HG03378 (cell line): ENCODE measurements around the gene EEIG1.
A peak's percentile ranks its signal among the peaks of the same experiment; 100 is the strongest.
"Not testable (repeated sequence)": the region's sequence is repeated elsewhere in the genome, so short reads cannot be mapped to it uniquely, and the experiment has no call there.

Experiments
- ATAC-seq: cut with Tn5 transposase; IDR thresholded peaks from one replicate; pipeline ENCODE4 v1.9.1; 2021; ENCODE audit warnings: mild to moderate bottlenecking, moderate library complexity; ENCODE audit not compliant: unreplicated experiment

The EEIG1 gene

DNA sequence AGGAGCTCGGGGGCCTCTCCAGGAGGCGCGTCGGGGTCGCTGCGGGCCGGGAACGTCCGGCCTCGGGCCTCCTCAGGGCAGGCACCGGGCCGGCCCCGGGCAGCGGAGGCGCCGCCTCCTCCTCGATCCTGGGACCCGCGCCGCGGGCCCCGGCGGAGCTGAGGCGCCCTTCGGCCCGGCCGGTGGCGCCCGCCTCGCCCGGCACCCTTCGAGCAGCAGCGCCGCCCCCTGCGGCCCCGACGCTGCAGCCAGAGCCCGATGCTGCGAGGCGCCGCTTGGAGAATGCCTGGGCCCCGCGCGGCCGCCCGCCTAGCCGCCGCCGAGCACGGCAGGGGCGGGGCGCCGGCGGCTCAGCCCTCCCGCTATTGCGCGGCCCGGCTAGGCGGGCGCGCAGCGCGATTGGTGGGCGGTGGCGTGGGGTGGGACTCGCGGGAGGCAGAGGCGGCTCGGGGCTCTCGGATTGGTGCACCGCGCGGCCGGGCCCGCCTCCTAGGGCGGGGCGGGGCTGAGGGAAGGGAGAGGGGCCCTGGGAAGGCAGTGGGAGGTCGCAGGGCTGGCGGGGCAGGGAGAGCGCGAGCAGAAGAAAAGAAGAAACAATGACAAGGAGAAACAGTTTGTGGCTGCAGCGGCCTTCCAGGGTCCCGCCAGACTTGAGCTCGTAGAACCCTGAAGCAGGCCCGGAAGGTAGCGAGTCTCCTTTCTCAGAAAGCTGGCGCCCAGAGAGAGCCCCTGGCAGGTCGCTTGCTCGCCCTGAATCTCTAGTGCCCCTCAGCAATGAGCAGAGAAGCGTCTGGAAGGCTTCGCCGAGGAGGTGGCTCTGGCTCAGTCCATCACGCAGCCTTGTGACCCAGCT, at the start of gene EEIG1:
EEIG1 (minus strand) TSS at position 284 of the 853 bp plus-strand sequence. CDS start 852 bp downstream, outside the sequence.
- ATAC-seq = no peak

DNA sequence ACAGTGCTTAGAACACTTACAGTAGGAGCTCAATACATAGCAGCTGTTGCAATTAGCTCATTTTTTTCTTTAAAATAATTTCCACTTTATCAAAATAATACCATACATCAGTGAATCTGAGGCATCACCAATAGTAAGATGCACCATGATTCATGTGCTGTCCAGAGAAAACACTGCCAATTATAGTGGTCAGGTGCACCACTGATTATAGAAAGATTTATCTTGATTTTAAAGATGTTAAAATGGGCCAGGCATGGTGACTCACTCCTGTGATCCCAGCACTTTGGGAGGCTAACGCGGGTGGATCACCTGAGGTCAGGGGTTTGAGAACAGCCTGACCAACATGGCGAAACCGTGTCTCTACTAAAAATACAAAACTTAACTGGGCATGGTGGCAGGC, 46.9 kb upstream of the EEIG1 start:
- ATAC-seq = no peak

DNA sequence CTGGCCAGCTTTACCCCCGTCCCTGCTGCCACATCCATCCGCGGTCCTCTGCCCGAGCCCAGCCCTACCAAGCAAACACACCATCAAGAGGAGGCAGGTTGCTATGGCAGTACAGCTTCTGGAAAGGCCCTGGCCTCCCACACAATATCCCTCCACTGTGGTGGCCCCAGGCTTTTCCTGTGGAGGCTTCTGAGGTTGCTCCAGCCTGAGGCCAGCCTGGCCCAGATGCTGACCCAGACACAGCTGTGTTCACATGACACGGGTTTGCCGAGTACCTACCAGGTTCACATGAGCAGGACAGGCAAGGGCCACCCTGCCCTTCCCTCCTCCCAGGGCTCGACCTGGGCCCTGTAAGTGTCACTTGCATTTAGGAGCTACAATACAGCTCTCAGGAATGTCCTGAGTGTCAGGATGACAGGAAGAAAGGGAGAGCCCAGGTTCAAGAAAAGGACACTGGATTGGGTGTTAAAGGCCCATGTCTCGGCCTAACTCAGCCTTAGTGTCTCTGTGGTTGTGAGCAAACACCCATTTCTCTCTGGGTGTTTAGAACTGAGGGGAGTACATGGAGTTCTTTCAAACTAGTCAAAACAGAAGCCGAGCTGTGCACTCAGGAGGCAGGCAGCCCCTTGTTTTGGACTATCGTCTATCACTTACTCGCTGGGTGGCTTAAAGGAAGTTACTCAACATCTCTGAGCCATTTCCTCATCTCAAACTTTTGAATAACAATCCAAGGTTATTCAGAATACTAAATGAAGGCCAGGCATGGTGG, 46.2 kb upstream of the EEIG1 start:
- peak; percentile 13 for ATAC-seq

DNA sequence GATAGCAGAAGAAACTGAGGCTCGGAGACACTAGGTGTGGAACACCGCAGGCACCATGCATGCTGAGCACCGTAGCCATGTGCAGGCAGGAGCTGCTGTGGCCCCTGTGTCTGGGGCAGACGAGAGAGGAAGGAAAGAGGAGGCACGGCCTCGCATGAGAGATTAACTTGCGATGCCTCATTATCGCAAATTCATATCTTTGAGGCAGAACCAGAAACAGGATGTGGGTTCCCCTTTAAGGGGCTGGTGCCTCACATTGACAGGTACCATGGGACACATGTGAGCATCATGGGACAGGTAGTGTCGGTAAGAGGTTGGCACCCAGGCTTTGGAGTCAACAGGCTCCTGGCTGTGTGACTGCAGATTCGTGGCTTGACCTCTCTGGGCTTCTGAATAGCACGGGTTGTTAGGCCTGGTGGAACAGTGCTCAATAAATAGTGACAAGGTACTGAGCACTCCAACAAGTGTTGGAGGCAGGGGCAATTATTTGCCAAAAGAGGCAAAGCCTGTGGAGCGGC, 45.5 kb upstream of the EEIG1 start:
- ATAC-seq = peak; percentile 42

DNA sequence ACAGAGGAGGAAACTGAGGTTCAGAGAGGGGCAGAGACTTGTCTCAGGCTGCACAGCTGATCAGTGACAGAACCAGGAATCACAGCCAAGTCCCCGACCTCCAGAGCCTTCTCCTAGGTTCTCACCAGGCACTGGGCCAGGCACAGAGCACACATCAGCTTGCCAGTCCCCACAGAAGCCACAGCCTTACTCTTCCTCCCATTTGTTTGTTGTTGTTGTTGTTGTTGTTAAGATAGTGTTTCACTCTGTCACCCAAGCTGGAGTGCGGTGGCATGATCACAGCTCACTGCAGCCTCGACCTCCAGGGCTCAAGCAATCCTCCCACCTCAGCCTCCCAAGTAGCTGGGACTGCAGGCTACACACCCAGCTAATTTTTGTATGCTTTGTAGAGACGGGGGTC, 44.9 kb upstream of the EEIG1 start:
- ATAC-seq = no peak

DNA sequence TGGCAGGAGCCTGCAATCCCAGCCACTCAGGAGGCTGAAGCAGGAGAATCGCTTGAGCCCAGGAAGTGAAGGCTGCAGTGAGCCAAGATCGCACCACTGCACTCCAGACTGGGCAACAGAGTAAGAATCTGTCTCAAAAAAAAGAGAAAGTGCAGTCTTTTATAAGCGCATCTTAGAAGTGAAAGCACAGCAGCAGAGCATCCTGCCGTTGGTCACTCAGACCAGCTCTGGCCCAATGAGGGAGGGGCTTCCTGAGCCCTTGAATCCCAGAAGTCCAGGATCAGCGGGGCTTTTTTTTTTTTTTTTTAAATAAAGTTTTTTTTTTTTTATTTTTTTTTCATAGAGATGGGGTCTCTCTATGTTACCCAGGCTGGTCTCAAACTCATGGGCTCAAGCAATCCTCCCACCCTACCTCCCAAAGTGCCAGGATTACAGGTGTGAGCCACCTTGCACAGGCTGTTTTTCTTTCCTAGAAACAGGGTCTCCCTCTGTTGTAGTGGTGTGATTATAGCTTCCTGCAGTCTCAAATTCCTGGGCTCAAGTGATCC, 44.0 kb upstream of the EEIG1 start:
- ATAC-seq = no peak

DNA sequence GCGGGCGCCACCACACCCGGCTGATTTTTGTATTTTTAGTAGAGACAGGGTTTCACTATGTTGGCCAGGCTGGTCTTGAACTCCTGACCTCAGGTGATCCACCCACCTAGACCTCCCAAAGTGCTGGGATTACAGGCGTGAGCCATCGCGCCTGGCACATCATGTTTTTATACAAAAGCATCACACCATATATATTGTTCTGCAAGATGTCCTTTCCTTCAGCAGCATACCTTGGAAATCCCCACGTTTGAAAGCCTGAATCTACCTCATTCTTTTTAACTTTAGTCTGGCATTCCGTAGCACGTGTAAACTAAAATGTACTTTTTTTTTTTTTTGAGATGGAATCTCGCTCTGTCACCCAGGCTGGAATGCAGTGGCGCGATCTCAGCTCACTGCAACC, 42.9 kb upstream of the EEIG1 start:
- ATAC-seq = not testable (repeated sequence)

DNA sequence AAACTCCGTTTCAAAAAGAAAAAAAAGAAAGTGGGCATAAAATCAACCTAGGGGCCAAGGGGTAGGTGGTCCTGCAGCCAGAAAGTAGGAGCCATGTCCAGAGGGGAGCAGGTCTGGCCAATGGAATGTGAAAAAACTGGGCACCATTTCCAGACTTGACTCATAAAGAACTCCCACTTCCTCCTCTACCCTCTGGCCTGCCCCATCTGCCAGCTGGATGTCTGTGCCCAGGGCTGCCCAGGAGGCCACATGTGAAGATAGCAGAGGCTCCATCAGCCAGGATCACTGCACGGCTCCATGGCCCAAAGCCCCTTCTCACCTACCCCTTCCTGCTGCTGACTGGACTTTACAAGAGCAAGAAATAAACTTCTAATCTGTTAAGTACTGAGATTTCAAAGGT, 42.1 kb upstream of the EEIG1 start:
- ATAC-seq = no peak

DNA sequence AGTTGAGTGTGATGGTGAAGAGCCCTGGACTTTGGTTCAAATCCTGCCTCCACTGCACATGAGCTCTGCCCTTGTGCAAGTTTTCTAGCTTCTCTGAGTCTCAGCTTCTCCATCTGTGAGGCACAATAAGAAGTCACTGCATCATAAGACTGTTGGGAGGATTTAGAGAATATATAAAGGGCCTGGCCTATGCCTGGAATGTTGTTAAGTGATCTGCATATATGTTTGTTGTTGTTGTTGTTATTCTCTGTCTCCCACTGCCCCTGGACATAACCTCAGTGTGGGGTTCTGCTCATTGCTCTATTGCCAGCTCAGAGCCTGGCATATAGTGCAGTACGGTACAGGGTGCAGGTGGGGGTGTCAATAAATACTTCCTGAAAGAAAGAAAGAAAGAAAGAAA, 40.3 kb upstream of the EEIG1 start:
- no peak for ATAC-seq

DNA sequence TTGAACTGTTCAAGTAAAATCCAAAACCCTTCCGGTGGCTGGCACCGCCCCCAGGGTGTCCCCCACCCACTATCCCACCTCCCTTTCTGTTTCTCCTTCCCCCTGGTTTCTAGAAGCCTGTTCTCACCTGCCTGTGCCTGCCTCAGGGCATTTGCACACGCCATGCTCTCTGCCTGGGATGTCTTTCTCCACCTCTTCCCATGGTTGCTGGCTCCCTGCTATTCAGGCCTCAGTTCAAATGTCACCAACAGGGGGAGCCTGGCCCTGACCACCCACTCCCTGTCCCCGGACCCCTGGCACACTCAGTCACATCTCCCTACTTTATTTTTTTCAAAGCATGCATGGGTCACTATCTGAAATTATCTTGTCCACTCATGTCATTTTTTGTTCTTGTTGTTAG, 39.9 kb upstream of the EEIG1 start:
- no peak for ATAC-seq

DNA sequence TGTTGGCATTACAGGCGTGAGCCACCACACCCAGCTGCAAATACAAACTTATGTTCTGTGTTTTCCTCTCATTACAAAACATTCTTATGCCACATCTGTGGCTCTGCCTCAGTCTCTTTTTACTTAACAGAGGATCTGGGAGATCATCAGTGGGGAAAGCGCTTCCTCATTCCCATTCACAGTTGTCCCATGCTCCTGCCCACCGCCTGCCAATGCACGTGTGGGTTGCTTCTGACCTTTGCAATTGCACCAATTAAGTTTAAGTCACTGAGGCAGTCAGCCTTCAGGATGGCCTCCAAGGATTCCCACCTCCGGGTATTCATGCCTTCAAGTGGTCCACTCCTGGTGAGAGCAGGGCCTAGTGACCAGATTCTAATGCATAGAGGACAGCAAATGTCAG, 34.9 kb upstream of the EEIG1 start:
- ATAC-seq = no peak

DNA sequence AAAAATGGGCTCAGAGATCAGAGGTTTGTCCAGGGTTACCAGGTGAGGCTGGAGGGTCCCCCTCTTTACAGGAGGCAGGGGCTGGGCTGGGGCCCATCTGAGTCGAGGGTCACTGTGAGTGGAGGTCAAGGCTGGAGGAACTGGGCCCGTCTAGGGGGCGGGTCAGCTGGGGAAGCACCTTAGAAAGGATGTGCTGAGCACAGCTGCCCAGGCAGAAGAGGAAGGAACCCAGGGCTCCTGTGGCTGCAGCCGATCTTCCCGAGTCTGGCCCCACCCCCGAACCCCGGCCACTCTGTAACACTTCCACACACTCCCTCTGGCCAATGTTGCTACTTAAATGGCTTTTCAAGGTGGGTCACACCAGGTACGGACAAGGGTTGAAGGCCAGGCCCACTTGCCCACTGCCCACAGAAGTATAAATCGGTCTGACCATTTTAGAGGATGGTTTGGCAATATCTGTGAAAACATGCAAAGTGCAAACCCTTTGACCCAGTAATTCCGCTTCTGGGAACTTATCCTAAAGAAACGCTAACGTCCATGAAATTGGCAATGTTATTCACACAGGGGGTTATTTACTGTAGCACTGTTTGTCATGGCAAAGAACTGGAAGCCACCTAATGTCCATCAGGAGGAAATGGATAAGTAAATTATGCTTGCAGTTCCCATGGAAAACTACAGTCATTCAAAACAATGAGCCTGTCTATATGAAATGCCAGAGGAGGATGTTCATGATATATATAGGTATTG, 30.5 kb upstream of the EEIG1 start:
- ATAC-seq = no peak

DNA sequence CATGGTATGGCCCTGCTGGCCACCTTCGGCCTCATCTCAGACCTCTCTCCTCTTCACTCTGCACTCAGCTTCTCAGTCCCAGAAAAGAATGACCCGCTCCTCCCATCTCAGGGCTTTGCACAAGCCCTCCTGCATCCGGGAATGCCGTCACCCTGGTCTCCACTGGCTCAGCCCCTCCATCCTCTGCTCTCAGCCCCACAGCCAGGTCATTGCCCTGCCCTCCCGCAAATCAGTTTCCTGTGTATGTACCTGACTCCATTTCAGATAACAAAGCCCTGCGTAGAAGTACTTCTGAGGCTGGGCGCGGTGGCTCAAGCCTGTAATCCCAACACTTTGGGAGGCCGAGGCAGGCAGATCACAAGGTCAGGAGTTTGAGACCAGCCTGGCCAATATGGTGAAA, 28.9 kb upstream of the EEIG1 start:
- ATAC-seq = no peak

DNA sequence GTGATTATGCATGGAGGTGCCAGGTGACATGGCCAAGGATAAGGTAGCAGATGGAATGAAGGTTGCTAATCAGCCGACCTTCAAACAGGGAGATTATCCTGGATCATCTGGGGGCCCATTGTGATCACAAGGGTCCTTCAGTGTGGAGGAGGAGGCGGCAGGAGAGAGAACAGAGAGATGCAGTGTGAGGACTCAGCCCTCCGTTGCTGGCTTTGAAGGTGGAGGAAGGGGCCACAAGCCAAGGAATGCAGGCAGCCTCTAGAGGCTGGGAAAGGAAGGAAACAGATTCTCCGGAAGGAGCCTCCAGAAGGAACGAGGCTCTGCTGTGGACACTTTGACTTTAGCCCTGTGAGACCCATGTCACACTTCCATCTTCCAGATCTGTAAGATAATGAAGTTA, 27.4 kb upstream of the EEIG1 start:
- ATAC-seq = no peak

DNA sequence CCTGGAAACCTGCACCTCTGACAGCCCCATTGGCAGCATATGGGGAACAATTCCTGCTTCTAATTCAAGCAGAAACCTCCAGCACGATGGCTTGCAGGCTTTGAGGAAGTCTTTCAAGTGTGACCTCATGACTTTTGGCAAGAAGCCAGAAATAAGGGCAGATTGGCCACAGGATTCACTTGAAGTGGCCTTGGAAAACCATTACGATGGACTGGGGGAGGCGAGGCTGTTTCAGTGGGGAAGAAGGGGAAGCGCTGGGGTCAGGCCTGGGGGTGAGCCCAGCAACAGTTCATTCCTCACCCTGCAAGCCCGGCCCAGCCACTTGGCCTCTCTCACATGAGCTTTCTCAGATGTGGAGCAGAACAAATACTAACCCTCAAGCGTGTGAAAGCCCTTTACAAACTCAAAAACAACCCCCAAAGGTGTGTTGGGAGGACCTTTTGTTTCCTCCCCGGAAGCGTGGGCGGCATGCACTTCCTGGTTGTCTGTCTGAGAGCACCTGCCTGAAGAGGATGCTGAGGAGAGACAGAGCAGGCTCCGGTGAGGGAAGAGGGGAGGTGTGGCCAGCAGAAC, 26.9 kb upstream of the EEIG1 start:
- ATAC-seq = no peak

DNA sequence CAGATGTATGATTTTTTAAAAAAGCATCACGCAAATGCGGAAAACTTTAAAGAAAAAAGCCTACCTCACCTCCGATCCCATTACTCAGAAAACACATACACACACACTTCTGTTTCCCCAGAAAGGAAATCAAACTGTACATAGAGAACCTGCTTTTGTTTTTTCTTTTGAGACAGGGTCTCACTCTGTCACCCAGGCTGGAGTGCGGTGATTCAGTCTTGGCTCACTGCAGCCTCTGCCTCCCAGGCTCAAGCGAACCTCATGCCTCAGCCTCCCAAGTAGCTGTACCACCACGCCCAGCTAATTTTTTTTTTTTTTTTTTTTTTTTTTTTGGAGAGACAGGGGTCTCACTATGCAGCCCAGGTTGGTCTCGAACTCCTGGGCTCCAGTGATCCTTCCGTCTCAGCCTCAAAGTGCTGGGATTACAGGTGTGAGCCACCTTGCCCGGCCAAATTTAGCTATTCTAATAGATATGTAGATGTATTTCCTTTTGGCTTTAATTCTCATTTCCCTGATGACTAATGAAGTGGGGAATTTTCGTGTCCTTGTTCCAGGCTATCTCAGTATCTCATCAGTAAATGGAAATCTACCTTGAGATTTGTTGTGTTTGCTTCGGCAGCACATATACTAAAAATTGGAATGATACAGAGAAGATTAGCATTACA, 25.7 kb upstream of the EEIG1 start:
- no peak for ATAC-seq

DNA sequence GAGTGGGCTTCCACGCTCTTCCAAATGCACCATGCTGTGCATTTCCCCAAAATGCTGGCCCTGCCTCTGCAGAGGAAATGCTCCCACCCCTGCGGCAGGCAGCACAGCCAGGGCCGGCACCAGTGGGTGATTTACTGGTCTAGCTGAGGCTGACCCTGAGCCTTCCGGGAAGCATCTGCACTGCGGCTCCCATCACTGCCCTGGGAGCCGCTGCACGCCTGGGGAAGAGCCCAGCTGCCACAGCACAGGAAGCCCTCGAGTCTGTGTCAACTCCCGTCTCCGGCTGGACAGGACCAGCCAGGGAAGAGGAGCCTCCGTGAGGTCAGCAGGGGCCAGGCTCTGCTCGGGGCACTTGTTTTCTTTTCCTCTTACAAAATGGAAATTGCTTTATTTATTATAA, 25.1 kb upstream of the EEIG1 start:
- no peak for ATAC-seq

DNA sequence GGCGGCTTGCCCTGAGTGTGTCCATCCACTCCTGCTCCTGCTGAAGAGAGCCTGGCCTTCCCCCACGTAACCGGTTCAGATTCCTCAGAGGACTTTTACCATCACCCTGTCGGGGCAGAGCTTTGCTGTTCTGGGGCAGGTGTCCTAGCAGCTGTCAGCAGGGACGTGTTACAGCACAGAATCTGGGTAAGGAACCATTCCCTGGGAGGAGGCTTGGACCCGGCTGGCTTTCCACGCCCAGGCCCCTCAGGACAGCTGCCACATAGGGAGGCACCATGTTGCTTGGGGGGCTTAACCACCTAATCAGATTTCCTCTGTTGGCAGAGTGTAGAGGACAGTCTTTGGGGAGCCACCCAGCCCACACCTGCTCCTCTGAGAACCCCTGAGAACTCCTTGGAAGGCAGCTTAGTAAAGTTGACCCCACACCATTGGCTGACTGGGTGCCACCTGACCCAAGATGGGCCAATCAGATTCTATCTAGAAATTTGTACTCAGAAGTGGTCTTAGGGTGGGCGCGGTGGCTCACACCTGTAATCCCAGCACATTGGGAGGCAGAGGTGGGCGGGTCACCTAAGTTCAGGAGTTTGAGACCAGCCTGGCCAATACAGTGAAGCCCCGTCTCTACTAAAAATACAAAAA, 23.3 kb upstream of the EEIG1 start:
- no peak for ATAC-seq

DNA sequence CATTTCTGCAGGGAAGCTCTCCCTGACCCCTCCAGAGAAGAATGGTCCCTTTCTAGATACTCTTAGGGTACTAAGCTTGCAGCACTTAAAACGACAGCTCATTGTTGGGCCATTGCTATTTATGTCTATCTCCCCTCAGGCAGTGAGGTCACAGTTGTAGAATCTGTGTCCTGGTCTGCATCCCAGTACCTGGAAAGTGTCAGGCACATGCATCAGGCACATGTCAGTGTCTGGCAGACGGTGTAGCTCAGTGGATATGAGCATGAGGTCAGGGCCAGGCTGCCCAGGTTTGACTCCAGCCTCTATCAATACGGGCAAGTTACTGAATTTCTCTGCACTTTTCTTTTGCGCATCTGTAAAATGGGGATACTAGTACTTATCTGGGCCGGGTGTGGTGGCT, 22.2 kb upstream of the EEIG1 start:
- ATAC-seq = no peak
